IMR-90 (cell line): Measurements from ENCODE around the gene TEP1. TPM values are rescaled to one million over a fixed set of nuclear protein-coding genes. Genes with fewer than 3 reads are reported as not detected.

Experiments used
- ATAC-seq: fragments of 200-7000 bp; cut with Tn5 transposase; 2 replicates; pipeline ENCODE4 v1.9.1; 2020; ENCODE audit warnings: low read depth, mild to moderate bottlenecking, moderate library complexity
- BruUV-seq: library from RNA; stranded (reverse); fragments of 400-500 nt; replicated peaks from 2 replicates; lab custom pipeline; 2021; lab: Mats Ljungman, UMichigan
- CTCF ChIA-PET: fragments of 300-600 bp; formaldehyde crosslinking; extraction: SDS; loops from one replicate; lab custom pipeline; 2021; ENCODE audit warnings: antibody characterized with exemption; lab: Yijun Ruan, JAX
- POLR2A ChIA-PET: fragments of 300-600 bp; sonication (Branson Sonifier 250); formaldehyde crosslinking; loops from one replicate; lab custom pipeline; 2022; ENCODE audit warnings: antibody characterized with exemption; ENCODE audit not compliant: unreplicated experiment; lab: Charles Lee
- DNase-seq: peaks from one replicate; pipeline ENCODE4 v3.0.0; 2013
- H2AFZ ChIP-seq: replicated peaks from 2 replicates; pipeline ENCODE3; 2013; ENCODE audit warnings: low read length, mild to moderate bottlenecking; ENCODE audit not compliant: poor library complexity
- H2AK5ac ChIP-seq: 2 replicates; pipeline ENCODE4 v1.6.1; 2013; ENCODE audit warnings: low read depth, low read length, inconsistent platforms
- H2AK9ac ChIP-seq: replicated peaks from 2 replicates; pipeline ENCODE3; 2013; ENCODE audit warnings: mild to moderate bottlenecking, low read depth, low read length, moderate library complexity; ENCODE audit not compliant: poor library complexity
- H2BK120ac ChIP-seq: 2 replicates; pipeline ENCODE4 v1.6.1; 2013; ENCODE audit warnings: low read depth, low read length, inconsistent platforms
- H2BK15ac ChIP-seq: 3 replicates; pipeline ENCODE4 v1.6.1; 2013; ENCODE audit warnings: low read depth, low read length, inconsistent platforms
- H2BK20ac ChIP-seq: 2 replicates; pipeline ENCODE4 v1.6.1; 2013; ENCODE audit warnings: low read depth, mild to moderate bottlenecking, inconsistent platforms, low read length, moderate library complexity
- H2BK5ac ChIP-seq: 2 replicates; pipeline ENCODE4 v1.6.1; 2013; ENCODE audit warnings: mild to moderate bottlenecking, low read depth, low read length, inconsistent platforms; ENCODE audit not compliant: poor library complexity, severe bottlenecking
- H3K14ac ChIP-seq: replicated peaks from 2 replicates; pipeline ENCODE4 v1.6.1; 2013; ENCODE audit warnings: low read depth, low read length, inconsistent platforms
- H3K18ac ChIP-seq: 2 replicates; pipeline ENCODE4 v1.6.1; 2013; ENCODE audit warnings: low read depth, low read length, control low read depth
- H3K23ac ChIP-seq: 2 replicates; pipeline ENCODE4 v1.6.1; 2013; ENCODE audit warnings: low read depth, low read length, inconsistent platforms
- H3K27ac ChIP-seq: 2 replicates; pipeline ENCODE4 v1.5.1; 2013; ENCODE audit warnings: mild to moderate bottlenecking, control low read depth, low read length; ENCODE audit not compliant: insufficient read depth
- H3K27me3 ChIP-seq: 2 replicates; pipeline ENCODE4 v1.6.1; 2013; ENCODE audit warnings: low read length; ENCODE audit not compliant: control insufficient read depth, insufficient read depth
- H3K36me3 ChIP-seq: 2 replicates; pipeline ENCODE4 v1.6.1; 2013; ENCODE audit warnings: low read length, mixed read lengths; ENCODE audit not compliant: control insufficient read depth, insufficient read depth
- H3K4ac ChIP-seq: 2 replicates; pipeline ENCODE4 v1.6.1; 2013; ENCODE audit warnings: low read depth, low read length, inconsistent platforms
- H3K4me1 ChIP-seq: 2 replicates; pipeline ENCODE4 v1.6.1; 2013; ENCODE audit warnings: low read length, mixed read lengths; ENCODE audit not compliant: control insufficient read depth, insufficient read depth
- H3K4me2 ChIP-seq: 2 replicates; pipeline ENCODE4 v1.6.1; 2013; ENCODE audit warnings: low read depth, mild to moderate bottlenecking, control low read depth, low read length, moderate library complexity
- H3K4me3 ChIP-seq: 2 replicates; pipeline ENCODE4 v1.5.1; 2013; ENCODE audit warnings: low read depth, mild to moderate bottlenecking, control low read depth, low read length, moderate library complexity; ENCODE audit not compliant: insufficient read depth
- H3K56ac ChIP-seq: 2 replicates; pipeline ENCODE4 v1.6.1; 2013; ENCODE audit warnings: low read length, inconsistent platforms; ENCODE audit not compliant: insufficient read depth; ENCODE audit errors: extremely low read depth
- H3K79me1 ChIP-seq, 2 experiments: 2 replicates each; pipeline ENCODE4 v1.6.1; 2013; ENCODE audit warnings: low read length in 2 of 2, inconsistent platforms in 1 of 2, low read depth in 1 of 2
- H3K9ac ChIP-seq: 2 replicates; pipeline ENCODE4 v1.6.1; 2013; ENCODE audit warnings: low read depth, low read length, control low read depth
- H3K9me1 ChIP-seq: 2 replicates; pipeline ENCODE4 v1.6.1; 2013; ENCODE audit warnings: low read length, inconsistent platforms; ENCODE audit not compliant: insufficient read depth
- H3K9me3 ChIP-seq: 2 replicates; pipeline ENCODE4 v1.6.1; 2013; ENCODE audit warnings: low read length; ENCODE audit not compliant: control insufficient read depth, insufficient read depth
- H4K20me1 ChIP-seq: 2 replicates; pipeline ENCODE4 v1.6.1; 2013; ENCODE audit warnings: low read length, inconsistent platforms; ENCODE audit not compliant: insufficient read depth
- H4K5ac ChIP-seq: 2 replicates; pipeline ENCODE4 v1.6.1; 2013; ENCODE audit warnings: mild to moderate bottlenecking, low read depth, low read length, control low read depth
- H4K8ac ChIP-seq, 2 experiments: 2 replicates each; pipeline ENCODE4 v1.6.1; 2013; ENCODE audit warnings: low read depth in 2 of 2, low read length in 2 of 2, control low read depth in 1 of 2, inconsistent platforms in 1 of 2
- H4K91ac ChIP-seq: 2 replicates; pipeline ENCODE4 v1.6.1; 2013; ENCODE audit warnings: low read depth, low read length, inconsistent platforms; ENCODE audit not compliant: insufficient read depth
- MAFK ChIP-seq: IDR thresholded peaks from 2 replicates; pipeline ENCODE4 v1.6.1; 2012; ENCODE audit warnings: low read depth, low read length, improper control_type of control experiment
- MXI1 ChIP-seq: IDR thresholded peaks from 2 replicates; pipeline ENCODE4 v1.6.1; 2012; ENCODE audit warnings: low read depth, mild to moderate bottlenecking, low read length, moderate library complexity, borderline replicate concordance
- RAD21 ChIP-seq: IDR thresholded peaks from 2 replicates; pipeline ENCODE4 v1.6.1; 2012; ENCODE audit warnings: low read length, improper control_type of control experiment
- RFX5 ChIP-seq: IDR thresholded peaks from 2 replicates; pipeline ENCODE4 v1.8.0; 2012; ENCODE audit warnings: low read depth, mild to moderate bottlenecking, low read length, moderate library complexity
- WGBS, 2 experiments: methylation state at CpG; one replicate each; pipeline versions ENCODE4 v1.1.5 to v1.1.7; 2013; ENCODE audit warnings: missing lambda C conversion rate in 2 of 2; ENCODE audit not compliant: insufficient read length in 1 of 2; ENCODE audit errors: extremely low coverage in 2 of 2; 5-methylcytosine and 5-hydroxymethylcytosine counted together
- dilution Hi-C: fragments of 300-500 bp; cut with HindIII; formaldehyde crosslinking; loops from one replicate; pipeline ENCODE4 v1.14.3; 2018; ENCODE audit warnings: low sequenced_read_pairs; ENCODE audit not compliant: unreplicated experiment
- in situ Hi-C: fragments of 300-500 bp; cut with MboI; formaldehyde crosslinking; loops from 3 replicates; pipeline ENCODE4 v1.14.3; 2019; ENCODE audit warnings: low sequenced_read_pairs, inconsistent platforms, mixed read lengths
- intact Hi-C: fragments of 100-400 bp; cut with micrococcal nuclease; formaldehyde crosslinking; loops from 2 replicates; pipeline ENCODE4 v1.10.0; 2022
- polyA plus RNA-seq, 3 experiments: library from polyadenylated mRNA; depleted of rRNA; stranded (reverse); fragments of >200 nt; gene quantifications; 2 replicates each; pipeline ENCODE4 v1.2.3, GENCODE V29; 2012; ENCODE audit warnings: low replicate concordance in 1 of 3
- total RNA-seq: library from RNA; depleted of rRNA; stranded (reverse); fragments of >200 nt; gene quantifications from 2 replicates; pipeline ENCODE4 v1.2.3, GENCODE V29; 2012

The TEP1 gene
- total and polyA plus RNA-seq, 2 of the 4 experiments (the other 2 are of a cell fraction) = 10.7 to 12.4 TPM

DNA sequence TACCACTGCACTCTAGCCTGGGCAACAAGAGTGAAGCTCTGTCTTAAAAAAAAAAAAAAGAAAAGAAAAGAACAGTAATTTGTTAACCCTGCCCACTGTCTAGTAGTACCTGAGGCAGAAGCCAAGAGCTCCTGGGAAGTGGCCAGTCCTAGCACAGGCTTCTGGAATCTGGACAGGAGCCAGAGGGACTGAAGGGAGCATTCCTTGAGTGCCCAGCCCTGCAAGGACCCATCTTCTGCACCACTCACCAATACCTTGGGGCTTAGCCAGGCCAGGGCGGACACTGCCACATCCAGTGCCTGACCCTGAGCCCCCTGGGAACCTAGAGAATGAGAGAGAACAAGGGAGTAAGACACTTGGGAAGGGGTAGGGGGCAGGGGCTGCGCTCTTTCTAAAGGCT, 36.1 kb downstream of the TEP1 start:
- Histone ChIP-seq H4K20me1 (no peaks in the 10 kb centered on the region), H2AK5ac (no peak overlapping the region), H4K8ac (no peak overlapping the region), H3K4me1 (no peaks in the 10 kb centered on the region), H2BK20ac (no peak overlapping the region), H3K18ac (no peak overlapping the region), H3K4me2 (no peak overlapping the region), H3K9me1 (no peaks in the 10 kb centered on the region), H3K23ac (no peak overlapping the region), H2AFZ (no peak overlapping the region), H4K91ac (no peak overlapping the region), H3K4ac (no peak overlapping the region), H2AK9ac (no peak overlapping the region), H4K5ac (no peak overlapping the region), H3K79me1 (no peaks in the 10 kb centered on the region), H3K9me3 (no peaks in the 10 kb centered on the region), H2BK15ac (no peak overlapping the region), H3K27ac (no peak overlapping the region), H3K14ac (no peak overlapping the region), H2BK5ac (no peak overlapping the region), H3K4me3 (no peak overlapping the region), H3K9ac (no peak overlapping the region), H3K56ac (no peak overlapping the region), H3K36me3 (peaks cover 81% of the 10 kb centered on the region), H2BK120ac (no peak overlapping the region), H3K27me3 (no peaks in the 10 kb centered on the region)
- no peak for TF ChIP-seq RAD21
- no peak for TF ChIP-seq RFX5
- no peak for TF ChIP-seq MXI1
- no peak for TF ChIP-seq MAFK
- dilution Hi-C loops = no loop called here
- BruUV-seq = no TSS peak
- no CpG with 5 or more reads among the region's 2 CpGs for WGBS, 2 experiments
- ChIA-PET POLR2A (no interaction called here), CTCF (no interaction called here)
- no peak for ATAC-seq
- DNase-seq = no peak
- in situ Hi-C loops = no loop called here
- intact Hi-C loops = no loop called here
